DND-41 (cell line): ENCODE data around the gene SLC4A5.

Source experiments
- EZH2 ChIP-seq: IDR thresholded peaks from 3 replicates; pipeline ENCODE4 v1.6.1; 2012; ENCODE audit warnings: borderline replicate concordance, low read depth, mild to moderate bottlenecking, moderate library complexity, low read length, inconsistent platforms; ENCODE audit not compliant: severe bottlenecking
- TF ChIP-seq, protein P1 (sequence below): IDR thresholded peaks from 2 replicates; pipeline ENCODE4 v1.5.1; 2012; ENCODE audit warnings: borderline replicate concordance, low read length, moderate library complexity, mild to moderate bottlenecking; ENCODE audit not compliant: poor library complexity, severe bottlenecking; ENCODE audit errors: extremely low read depth

- TF ChIP-seq, protein P1, sequence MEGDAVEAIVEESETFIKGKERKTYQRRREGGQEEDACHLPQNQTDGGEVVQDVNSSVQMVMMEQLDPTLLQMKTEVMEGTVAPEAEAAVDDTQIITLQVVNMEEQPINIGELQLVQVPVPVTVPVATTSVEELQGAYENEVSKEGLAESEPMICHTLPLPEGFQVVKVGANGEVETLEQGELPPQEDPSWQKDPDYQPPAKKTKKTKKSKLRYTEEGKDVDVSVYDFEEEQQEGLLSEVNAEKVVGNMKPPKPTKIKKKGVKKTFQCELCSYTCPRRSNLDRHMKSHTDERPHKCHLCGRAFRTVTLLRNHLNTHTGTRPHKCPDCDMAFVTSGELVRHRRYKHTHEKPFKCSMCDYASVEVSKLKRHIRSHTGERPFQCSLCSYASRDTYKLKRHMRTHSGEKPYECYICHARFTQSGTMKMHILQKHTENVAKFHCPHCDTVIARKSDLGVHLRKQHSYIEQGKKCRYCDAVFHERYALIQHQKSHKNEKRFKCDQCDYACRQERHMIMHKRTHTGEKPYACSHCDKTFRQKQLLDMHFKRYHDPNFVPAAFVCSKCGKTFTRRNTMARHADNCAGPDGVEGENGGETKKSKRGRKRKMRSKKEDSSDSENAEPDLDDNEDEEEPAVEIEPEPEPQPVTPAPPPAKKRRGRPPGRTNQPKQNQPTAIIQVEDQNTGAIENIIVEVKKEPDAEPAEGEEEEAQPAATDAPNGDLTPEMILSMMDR = no peak
- TF ChIP-seq EZH2 = no peak
Measured at GRCh38 chr2:74328573-74328972, 14.6 kb downstream of the SLC4A5 start.
